GM12864 (cell line): ENCODE measurements around the gene PDE4D.
A peak's percentile ranks its signal among the peaks of the same experiment; 100 is the strongest.

Source experiments
- DNase-seq: peaks from one replicate; pipeline ENCODE4 v3.0.0-alpha.2; 2011; ENCODE audit warnings: low read depth
- H3K4me3 ChIP-seq: 2 replicates; pipeline ENCODE4 v1.5.1; 2011; ENCODE audit warnings: mild to moderate bottlenecking, low read depth, low read length, control low read depth
- CTCF ChIP-seq: IDR thresholded peaks from 2 replicates; pipeline ENCODE4 v1.5.1; 2011; ENCODE audit warnings: low read depth, mild to moderate bottlenecking, moderate library complexity, low read length, control low read depth, inconsistent platforms; ENCODE audit errors: missing control alignments

Gene PDE4D

DNA sequence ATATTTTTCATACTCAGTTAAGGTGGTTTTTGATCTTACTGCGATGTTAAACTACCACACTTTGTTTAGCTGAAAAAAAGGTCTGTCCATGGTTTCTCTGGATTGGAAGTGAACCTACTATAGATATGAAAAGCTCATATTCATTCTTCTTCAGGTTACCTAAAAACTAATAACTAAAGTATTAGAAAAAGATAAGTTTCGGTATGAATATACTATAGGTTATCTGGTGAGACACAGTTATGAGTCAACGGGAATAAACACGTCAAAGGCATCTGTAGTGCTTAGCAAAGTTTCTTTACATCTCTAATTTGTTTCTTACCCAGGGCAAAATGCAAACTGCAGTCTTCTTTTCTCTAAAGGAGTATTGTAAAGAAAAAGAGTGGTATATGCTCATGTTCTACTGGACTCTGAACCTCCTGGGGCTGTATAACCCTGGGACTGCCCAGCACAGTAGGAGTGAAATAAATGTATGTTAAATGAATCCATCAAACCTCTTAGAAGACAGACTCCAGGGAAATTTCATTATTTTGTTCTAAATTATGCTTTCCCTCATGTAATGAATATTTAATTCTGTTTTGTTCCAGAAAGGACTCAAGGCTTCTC lies 521.9 kb downstream of the PDE4D start:
- DNase-seq, result no peak
- TF ChIP-seq CTCF, result no peak
- no peak overlapping the region for H3K4me3 ChIP-seq

GRCh38 chr5:59368951-59369350 lies 524.6 kb downstream of the PDE4D start:
- TF ChIP-seq CTCF, result no peak
- no peak overlapping the region for H3K4me3 ChIP-seq
- DNase-seq, result no peak

DNA sequence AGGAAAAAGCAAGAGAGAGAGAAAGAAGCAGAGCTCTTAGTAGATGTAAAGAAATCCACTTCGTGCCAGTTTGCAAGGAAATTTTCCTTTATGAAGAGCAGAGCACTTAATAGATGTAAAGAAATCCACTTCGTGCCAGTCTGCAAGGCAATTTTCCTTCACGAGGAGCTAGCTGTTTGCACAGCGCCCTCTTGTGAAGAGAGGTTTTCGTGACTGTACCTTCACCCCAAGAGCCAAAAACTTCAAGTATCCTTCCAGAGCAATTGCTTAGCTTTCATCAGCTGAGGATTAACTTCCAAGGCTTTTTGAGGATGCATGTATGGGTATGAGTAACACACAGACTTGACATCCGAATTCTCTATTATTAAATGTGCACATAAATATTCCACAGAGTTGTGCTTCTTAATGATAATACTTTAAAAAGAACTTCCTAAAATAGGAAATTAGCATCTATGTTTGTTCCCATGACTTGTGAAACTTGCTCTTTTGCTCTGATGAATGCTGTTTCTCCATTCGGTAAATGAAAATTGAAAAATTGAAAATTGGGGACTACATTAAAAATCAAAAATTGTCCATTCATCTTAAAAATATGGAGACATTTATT lies 525.6 kb downstream of the PDE4D start:
- DNase-seq, result peak; percentile 10
- H3K4me3 ChIP-seq, result no peak overlapping the region

GRCh38 chr5:59366784-59367183 lies 526.7 kb downstream of the PDE4D start:
- H3K4me3 ChIP-seq, result no peak overlapping the region
- DNase-seq, result no peak
- no peak for TF ChIP-seq CTCF

More for the DNA sequence above, 525.6 kb downstream of the PDE4D start:
- peak; percentile 81 for TF ChIP-seq CTCF

DNA sequence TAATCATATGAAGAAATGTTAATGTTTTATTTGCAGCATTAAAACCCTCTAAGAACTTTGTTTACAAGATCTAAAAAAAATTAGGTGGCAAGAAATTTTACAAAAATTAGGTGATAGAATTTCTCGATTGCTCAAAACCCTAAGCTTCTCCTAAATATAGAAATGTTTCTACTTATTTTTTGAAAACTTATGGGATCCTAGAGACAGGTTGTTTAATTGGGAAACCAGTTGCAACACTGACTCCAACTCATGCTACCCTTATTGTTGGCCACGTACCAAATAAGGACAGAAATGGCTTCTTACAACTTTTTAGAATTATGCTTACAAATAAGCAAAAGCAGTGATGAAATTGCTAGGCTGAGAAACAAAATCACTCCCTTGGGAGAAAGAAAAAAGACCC lies 531.1 kb downstream of the PDE4D start:
- no peak overlapping the region for H3K4me3 ChIP-seq
- no peak for DNase-seq
- TF ChIP-seq CTCF, result no peak

DNA sequence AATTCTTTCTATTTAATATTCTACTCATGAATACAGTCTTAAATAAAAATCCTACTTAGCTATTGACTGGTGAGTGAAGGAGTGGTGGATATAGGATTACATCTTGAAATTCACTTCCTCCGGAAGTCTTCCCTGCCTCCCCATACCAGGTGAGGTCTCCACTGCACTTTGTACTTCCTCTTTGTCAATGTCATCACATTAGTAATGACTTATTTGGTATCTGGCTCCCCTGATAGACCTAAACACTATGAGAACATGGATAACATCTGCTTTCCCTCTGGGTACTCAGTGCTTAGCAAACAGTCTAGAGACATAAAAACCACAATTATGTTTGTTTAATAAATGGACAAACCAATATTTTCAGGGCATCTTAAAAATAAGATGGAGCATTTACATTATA lies 532.1 kb downstream of the PDE4D start:
- DNase-seq, result no peak

More for the DNA sequence above, 532.1 kb downstream of the PDE4D start:
- no peak for TF ChIP-seq CTCF
- no peak overlapping the region for H3K4me3 ChIP-seq
